GM21526 (cell line): ENCODE data around the gene CROCC2.
A peak's percentile ranks its signal among the peaks of the same experiment; 100 is the strongest.

ENCODE experiments used
- ATAC-seq: cut with Tn5 transposase; IDR thresholded peaks from one replicate; pipeline ENCODE4 v1.9.1; 2021; ENCODE audit warnings: moderate library complexity; ENCODE audit not compliant: unreplicated experiment, low FRiP score

Gene CROCC2

DNA sequence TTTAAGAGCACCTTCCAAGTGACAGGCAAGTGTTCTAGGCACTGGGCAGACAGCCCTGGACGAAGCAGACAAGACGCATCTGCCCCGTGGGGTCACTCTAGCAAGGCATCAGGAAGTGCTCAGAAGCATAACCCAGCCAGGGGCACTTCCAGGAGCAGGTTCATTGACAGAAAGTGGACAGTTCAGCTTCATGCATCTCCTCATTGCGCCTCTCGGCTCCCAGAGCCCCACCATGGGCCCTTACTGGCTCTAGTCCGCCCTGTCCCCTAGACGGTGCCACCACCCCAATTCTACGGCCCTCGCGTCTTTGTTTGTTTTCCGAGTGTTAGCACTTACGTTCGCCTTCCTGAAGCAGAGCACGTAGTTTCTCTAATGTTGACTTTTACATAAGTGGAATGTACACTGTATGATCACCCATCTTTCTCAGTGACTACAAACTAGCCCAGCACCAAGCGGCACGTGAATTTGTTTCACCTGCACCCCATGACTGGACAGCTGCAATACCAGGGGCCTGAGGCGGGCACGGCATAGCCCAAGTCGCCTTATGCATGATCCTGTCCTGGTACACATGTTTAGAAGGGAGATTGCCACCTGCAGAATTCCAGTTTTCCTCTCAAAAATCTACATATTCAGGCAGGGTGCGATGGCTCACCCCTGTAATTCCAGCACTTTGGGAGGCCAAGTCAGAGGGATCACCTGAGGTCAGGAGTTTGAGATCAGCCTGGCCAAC lies 125.5 kb downstream of the CROCC2 start:
- no peak for ATAC-seq

DNA sequence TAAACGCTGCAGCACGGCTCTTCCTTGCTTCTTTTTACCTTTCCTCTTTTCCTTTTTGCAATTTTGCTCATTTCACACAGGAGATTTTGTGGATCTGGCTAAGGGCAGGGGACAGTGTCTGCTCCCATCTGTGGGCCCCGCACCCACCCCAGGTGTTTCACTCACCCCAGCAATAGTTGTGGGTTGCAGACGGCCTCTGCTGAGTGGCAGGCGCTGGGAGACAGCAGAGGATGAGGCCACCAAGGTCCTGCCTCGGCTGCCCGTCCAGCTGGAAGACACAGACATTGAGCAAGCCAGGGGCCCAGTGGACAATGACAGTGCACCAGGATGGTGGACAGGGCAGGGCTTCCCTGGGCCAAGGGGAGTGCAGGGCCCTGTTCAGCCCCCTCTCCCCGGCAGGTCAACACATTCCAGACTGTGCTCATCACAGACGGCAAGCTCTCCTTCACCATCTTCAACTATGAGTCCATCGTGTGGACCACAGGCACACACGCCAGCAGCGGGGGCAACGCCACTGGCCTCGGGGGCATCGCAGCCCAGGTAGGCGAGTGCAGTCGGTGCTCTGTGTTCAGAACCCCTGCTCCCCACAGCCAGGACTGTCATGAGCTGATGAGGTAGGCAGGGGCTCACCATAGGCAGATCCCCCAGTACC lies 127.3 kb downstream of the CROCC2 start:
- ATAC-seq, result no peak

DNA sequence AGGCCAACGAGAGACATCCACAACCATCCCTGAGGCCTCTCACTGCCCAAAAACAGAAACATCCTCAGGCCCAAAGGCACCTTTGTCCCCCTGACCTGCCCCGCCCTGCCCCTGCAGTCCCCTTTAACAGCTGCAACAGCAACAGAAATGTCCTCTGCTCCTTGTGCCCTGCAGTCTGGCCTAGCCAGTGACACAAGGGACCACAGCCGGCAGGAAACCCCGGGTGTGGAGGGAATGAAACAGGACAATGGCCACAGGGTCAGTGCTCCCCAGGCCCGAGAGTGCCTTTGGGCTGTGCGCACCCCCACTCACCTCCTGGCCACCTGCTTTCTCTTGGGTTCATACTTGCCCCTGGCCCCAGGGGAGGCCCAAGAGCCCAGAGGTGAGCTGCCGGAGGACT lies 127.9 kb downstream of the CROCC2 start:
- ATAC-seq, result no peak

DNA sequence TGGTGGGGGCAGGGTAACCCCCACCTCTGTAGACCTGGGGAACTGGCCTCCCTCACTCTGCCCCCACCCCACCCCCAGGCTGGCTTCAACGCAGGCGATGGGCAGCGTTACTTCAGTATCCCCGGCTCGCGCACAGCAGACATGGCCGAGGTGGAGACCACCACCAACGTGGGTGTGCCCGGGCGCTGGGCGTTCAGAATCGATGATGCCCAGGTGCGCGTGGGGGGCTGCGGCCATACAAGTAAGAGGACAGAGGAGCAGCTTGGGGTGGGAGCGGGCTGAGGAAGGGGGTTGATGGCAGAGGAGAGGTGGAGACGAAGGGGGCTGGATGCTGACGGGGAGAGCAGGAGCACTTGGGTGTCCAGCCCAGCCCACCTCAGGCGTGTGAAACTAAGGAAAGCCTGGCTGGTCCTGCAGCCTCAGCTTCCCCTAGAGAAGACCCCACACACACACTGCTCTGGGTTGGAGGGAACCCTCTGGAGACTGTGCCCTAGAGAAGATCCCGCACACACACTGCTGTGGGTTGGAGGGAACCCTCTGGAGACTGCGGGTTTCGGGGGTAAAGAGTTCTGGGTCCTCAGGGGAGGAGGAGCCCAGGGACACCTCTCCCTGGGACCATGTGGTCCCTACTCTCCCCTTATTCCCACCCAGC lies 128.5 kb downstream of the CROCC2 start:
- no peak for ATAC-seq

DNA sequence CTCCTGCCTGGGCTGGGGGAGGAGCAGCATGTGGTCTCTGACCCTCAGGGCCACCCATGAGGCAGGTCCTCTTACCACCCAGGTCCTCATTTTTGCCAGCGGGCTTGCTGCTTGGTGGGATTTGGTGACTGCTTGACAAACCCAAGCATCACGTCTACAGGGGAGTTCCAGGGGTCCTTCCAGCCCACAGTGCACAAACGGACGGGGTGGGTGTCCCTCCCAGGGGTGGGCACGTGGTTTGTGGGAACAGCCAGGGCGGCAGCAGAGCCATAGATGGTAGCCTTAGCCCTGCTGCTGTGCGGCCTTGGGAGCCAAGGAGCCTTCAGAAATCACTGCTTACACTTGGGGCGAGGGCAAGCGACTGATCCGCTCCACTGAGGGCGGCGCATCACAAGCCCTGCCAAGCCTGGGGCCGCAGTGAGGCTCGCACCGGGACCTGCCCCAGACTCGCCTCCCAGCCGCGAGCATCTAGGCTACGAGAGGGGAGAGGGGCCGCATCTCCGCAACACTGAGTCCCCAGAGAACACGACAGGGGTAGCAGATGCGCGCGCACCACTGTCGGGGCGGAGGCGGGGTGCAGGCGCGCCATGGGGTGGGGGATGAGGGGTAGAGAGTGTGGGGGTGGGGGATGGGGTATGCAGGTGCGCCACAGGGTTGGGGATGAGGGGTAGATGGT lies 129.1 kb downstream of the CROCC2 start:
- ATAC-seq, result no peak

DNA sequence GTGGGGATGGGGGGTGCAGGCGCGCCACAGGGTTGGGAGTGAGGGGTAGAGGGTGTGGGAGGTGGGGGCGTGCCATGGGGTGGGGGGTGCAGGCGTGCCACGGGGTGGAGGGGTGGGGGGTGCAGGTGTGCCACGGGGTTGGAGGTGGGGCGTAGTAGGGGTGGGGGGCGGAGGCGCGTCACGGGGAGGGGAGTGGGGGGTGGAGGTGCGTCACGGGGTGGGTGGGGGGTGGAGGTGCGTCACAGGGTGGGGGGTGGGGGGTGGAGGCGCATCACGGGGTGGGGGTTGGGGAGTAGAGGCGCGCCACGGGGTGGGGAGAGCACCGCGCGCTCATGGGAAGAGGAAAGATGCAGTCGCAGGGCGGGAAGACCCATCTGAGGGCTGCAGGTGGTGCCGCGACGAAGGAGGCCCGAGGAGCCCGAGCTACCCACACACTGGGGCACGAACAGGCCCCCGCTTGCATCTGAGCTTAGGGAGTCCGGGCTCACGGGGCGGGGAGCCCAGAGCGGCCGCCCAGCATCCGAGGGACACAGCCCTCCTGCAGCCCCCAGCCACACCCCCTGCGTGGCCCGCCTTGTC lies 129.8 kb downstream of the CROCC2 start:
- ATAC-seq, result no peak

DNA sequence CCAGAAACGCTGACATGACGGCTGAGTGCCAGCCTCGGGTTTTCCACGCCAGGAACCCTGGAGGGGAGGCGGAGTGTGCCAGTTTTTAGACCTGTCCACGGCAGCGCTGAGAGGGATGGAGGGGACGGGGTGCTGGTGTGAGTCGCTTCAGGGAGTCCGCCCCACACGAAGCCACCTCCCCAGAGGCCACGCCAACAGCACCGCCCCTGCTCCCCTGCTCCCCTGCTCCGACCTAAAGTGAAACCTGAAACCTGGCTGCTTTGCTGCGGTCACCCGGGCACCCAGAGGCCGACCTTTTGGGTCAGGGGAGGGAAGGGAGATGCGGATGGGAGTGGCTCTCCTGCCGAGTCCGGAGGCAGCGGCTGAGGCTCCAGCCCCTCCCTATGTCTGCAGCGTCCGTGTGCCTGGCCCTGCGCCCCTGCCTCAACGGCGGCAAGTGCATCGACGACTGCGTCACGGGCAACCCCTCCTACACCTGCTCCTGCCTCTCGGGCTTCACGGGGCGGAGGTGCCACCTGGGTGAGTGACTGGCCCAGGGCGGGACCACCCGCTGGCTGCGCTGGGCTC lies 130.3 kb downstream of the CROCC2 start:
- ATAC-seq, result peak; percentile 70

DNA sequence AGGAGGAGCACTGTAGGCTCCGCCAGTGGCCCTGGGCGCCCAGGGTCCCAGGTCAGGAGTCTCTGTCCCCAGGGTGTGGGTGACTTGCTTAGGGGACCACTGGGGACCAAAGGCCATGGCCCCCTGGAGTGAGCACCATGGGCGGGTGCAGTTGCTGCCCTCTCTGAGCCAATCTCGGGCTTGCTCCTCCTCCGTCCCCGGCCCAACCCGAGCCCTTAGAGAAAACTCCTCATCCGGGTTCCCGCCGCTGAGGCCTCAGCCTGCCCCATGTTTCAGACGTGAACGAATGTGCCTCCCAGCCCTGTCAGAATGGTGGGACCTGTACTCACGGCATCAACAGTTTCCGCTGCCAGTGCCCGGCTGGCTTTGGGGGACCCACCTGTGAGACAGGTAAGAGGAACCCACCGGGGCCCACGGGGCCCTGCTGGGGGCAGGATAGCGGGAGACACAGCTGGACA lies 130.9 kb downstream of the CROCC2 start:
- ATAC-seq, result no peak

DNA sequence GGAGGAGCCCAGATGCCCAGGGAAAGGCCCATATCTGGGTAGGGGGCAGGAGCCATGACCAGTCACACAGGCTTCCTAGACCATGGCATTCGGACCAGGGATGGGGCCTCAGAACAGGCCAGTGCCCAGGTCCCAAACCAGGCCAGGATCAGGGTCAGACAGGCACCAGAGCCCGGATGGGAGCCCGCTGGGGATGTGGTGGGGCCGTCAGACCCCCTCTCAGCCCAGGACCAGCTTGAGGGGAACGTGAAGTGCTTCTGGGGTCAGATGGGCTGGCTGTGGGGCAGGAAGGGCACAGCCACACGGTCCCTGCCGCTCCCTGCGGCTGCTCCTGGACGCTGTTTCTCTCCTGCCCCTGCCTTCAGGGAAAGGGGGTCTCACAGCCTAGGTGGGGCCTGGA lies 131.4 kb downstream of the CROCC2 start:
- ATAC-seq, result no peak

DNA sequence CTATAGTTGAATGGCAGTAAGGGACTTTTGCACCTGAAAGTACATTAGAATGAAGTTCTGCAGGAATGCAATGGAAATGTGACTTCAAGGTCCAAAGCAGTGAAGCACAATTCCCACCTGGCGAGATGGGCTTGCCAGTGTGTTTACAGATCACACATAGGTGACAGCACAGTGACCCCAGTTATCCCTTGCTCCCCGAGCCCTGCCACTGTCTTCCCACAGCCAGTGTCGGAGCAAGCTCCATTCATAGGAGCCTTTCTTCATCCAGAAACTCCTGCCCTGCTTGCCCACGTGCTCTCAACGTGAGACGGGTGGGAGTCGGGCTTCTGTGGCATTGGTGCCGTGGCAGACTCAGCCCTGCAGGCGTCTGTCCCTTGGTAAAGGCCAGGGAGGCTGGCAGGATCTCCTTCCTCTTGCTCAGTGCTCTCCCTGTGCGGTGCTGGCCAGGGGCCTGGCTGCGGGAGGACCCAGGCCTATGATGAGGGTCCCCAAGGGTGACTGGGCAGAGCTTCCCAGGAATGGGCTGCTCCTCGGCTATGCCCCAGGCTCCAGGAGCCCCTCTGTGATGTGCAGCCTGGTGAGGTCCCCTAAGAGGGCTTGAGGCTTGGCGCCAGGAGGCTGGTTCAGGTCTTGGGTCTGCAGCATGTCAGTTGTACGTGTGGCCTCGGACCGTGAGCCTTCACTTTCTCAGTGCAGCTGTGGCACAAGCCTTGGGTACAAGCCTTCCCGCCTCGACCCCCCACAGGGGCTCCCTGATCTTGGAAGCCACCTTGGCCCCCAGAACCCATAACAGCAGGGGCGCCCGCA lies 132.4 kb downstream of the CROCC2 start:
- ATAC-seq, result no peak

DNA sequence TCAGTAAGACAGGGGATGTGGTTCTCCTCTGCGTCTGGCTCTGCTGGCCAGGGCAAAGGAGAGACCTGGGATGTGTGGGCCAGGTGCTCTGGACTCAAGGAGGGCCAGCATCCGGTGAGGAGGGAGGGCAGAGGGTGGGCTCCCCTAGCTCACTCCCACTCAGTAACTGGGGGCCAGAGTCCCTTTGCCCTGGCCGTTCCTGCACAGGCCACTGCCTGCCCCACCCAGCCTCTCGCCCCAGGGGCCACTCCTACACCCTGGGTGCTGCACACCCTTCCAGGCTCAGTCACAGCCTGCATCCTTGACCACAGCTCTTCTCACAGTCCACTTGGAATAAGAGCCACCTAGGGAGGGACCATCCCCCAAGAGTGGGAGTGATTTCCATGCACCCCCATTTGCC lies 133.3 kb downstream of the CROCC2 start:
- ATAC-seq, result no peak

DNA sequence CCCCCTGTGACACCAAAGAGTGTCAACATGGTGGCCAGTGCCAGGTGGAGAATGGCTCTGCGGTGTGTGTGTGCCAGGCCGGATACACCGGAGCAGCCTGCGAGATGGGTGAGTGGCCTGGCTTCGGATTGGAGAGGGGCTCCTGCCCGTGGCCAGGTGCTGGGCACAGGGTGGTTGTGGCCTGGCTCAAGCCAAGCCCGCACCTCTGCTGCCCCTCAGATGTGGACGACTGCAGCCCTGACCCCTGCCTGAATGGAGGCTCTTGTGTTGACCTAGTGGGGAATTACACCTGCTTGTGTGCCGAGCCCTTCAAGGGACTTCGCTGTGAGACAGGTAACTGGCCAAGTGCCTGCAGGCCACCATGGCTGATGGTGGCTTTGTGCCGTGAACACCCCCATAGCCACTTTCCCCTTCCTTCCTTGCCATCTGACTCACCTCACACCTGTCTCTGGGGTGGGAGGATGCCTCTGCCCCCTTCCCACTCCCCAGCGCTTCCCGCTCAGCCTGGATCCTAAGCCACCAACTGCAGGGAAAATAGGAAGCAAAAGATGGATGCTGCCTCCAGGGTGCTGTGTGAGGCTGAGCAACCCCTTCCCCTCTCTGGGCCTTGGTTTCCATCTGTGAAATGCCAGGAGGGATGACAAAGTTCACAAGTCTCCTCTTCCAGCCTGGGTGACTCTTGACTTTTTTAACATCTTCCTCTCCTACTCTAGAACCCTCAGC lies 134.1 kb downstream of the CROCC2 start:
- ATAC-seq, result no peak

DNA sequence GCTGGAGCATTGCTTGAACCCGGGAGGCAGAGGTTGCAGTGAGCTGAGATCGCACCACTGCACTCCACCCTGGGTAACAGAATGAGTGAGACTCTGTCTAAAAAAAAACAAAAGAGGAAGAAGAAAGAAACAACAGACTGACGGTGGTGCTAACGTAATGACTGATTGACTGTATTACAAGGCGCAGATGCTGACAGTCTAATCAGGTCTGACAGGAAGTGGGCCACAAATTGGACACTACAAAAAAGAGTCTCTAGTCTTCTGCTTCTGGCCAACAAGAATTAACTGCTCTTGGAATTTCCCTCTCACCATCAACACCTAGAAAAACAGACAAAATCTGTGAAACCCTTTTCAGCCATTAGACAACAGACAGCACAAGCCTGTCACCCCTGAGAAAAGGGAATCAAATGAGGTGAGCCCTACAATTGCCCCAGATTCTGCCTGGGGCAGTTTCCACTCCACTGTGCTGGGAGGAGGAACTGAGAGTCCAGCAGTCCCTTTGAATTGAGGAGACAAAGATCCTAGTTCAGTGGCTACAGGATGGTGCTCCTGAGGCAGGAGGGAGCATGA lies 135.5 kb downstream of the CROCC2 start:
- ATAC-seq, result peak; percentile 58
